Raji (cell line): ENCODE results near the gene SDR42E2.

Experiments used
- POLR2A ChIP-seq: IDR thresholded peaks from 2 replicates; pipeline ENCODE4 v1.6.1; 2011; ENCODE audit warnings: low read depth, low read length, control low read depth; ENCODE audit not compliant: insufficient read depth

SDR42E2 gene

DNA sequence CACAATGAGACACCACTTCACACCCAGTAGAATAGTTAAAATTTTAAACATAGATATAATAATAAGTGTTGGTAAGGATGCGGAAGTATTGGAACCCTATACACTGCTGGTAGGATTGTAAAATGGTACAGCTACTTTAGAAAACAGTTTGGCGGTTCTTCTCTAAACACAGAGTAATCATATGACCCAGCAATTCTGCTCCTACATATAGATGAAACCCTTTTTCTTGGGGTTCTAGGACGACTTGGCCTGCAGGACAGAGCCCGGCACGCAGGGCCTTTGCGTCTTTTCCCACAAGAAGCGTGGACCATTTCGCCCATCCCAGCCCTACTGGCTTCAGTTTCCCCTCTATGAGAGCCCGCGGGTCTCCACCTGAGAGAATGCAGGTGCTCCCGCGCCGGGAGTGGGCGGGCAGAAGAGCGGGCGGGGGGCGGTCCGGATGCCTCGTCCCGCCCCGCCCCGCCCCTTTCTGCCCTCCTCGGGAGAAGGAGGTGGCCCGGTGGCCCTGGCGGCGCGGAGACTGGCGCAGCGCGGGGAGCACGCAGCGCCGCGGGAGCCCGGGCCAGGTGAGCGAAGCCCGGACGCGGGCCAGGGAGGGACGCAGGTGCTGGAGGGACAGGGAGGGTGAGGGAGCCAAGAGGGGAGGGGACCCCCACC, at the start of gene SDR42E2:
Gene SDR42E2 (plus strand): TSS at position 508 of the 657 bp plus-strand sequence. CDS start 3,077 bp downstream, outside the sequence.
- no peak for TF ChIP-seq POLR2A

DNA sequence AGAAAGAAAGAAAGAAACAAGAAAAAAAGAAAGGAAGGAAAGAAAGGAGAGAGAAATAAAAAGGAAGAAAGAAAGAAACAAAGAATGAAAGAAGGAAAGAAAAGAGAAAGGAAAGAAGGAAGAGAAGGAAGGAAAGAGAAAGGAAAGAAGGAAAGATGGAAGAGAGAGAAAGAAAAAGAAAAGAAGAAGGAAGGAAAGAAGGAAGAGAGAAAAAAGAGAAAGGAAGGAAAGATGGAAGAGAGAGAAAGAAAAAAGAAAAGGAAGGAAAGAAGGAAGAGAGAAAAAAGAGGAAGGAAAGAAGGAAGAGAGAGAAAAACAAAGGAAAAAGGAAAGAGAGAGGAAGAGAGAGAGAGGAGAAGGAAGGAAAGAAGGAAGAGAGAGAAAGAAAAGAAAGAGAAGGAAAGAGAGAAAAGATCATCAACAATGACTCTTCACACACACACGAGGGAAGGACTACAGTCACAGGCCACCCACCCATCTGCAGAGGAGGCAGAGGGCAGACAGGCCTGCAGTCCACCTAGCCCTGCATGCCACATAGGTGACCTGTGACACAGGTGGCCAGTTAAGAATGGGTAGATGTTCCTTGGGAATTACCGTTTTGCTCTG, 46.1 kb upstream of the SDR42E2 start:
- no peak for TF ChIP-seq POLR2A

DNA sequence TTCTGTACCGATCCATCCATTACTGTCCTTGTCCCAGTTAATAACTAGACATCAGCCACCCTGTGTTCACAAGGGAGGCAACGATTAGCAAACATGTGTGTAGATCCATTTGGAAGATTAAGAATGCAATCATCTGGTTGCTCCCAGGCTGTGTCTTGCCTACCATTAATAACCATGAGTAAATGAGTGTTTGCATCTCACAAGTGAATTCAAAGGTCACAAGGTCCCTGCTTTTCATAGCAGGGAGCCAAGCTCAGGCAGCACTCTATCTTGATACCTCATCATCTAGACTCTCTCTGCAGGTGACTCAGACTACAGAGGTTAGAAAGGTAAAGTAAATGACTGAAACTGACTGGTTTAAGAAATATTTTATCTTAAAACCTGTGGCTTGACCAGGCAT, 44.7 kb upstream of the SDR42E2 start:
- no peak for TF ChIP-seq POLR2A

DNA sequence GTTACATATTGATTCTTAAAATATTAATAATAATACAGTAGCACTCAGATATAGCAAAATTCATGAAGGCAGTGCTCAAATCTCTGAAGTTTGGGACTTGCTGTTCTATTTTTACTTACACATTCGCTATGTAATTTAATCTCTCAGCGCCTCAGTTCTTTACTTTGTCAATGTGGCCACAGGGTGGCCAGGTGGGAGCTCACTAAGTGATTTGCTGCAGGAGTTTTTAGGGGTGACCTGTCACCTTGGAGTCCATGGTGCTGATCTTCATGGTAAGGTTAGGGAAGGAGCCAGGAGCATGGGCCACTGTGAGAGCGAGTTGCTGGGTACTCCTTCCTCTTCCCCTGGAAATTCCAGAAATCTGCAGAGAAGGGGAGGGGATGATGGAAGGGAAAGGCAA, 41.9 kb upstream of the SDR42E2 start:
- no peak for TF ChIP-seq POLR2A

DNA sequence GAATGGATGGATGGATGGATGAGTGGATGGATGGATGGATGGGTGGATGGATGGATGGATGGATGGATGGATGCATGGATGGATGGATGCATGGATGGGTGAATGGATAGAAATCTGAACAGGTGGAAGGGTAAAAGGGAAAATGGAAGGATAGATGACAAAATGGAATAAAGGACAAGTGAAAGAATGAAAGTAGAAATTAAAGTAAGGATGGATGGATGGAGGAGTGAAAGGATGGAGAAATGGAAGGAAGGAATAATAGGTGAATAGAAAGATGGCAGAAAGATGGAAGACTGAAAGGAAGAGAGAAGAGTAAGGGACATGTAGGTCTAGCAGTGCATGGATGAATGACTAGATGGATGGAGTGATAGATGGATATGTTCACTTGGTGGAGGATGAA, 40.1 kb upstream of the SDR42E2 start:
- no peak for TF ChIP-seq POLR2A

DNA sequence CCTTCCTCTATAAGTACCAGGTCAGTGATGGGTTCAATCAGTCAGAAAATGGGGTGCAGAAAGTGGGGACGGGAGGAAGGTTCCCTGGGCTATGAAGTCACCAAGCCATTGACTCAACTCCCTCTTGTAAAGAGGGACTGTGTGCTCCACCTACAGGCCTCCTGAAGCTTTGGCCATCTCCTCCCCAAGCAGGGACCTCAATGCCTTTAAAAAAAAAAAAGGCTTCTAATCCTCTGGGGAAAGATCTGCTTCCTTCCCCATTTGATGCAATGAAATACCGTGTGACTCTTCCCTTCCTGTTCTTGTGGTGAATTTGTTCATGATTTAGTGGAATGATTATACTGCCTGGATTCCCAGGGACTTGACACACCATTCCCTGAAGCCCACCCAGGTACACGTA, 39.2 kb upstream of the SDR42E2 start:
- no peak for TF ChIP-seq POLR2A

DNA sequence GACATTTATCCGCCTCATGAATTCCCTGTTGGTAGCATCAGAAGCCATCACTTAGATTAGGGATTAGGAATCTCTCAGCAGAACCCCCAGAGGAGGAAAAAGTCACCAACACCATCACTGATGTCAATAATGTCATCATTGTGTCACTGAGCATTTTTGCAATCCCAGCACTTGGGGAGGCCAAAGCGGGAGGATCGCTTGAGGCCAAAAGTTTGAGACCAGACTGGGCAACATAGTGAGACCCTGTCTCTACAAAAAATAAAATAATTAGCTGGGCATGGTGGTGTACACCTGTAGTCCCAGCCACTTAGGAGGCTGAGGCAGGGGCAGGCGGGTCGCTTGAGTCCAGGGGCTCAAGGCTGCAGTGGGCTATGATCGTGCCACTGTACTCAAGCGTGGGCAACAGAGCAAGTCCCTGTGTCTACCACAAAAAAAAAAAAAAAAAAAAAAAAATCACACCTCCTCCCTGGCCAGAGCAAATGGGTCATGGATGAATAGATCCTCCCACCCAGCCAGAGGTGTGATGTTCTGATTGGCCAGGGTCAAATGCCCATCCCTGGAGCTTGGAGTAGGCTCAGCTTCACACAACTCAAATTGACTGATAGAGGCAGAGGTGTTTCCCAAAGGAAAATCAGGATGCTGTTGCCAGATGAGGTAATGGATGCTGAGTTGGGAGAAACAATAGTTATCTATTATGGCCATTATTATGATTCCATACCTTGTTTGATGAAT, 38.4 kb upstream of the SDR42E2 start:
- TF ChIP-seq POLR2A: no peak

DNA sequence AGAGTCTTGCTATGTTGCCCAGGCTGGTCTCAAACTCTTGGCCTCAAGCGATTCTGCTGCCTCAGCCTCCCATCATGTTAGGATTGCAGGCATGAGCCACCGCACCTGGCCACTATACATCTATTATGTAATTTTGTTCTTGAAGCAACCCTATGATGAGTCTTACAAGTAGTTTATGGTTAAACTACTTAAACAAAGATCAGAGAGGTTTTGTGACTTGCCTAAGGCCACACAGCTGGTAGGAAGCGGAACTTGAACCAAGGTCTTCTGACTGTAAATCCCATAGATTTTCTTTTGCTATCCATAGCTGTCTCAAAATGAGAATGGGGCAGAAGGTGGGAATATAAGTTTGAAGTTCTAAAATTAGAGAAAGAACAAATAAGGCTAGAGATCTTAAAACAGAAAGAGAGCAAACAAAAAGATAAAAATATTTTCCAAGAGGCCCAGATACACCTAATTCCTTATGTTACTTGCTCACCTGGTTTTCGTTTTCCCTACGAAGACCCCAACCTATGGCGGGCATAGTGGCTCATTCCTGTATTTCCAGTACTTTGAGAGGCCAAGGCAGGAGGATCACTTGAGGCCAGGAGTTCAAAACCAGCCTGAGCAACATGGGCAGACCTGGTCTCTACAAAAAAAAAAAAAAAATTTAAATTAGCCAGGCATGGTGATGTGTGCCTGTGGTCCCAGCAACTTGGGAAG, 37.6 kb upstream of the SDR42E2 start:
- TF ChIP-seq POLR2A: no peak

DNA sequence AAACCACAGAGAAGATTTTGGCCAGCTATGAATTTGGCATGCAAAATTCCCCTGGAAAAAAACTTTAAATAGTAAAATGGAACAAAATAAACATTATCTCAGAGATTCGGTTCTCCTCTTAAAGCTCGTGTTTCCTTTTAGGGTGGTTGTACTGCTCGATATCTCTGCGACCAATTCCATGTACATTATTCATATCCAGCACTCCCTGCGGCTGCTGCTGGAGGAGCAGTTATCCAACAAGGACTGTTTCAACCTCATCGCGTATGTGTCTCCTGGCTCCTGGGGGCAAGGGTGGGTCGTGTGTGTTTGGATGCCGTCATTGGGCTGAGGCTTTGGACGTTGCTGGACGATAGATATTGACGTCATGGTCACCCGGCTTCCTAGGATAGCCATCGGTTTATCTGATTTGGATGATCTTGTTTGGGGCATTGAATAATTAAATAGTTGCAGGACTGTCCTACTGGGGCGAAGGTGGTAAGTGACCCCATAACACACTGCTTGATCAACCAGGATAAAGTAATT, 36.2 kb upstream of the SDR42E2 start:
- no peak for TF ChIP-seq POLR2A

DNA sequence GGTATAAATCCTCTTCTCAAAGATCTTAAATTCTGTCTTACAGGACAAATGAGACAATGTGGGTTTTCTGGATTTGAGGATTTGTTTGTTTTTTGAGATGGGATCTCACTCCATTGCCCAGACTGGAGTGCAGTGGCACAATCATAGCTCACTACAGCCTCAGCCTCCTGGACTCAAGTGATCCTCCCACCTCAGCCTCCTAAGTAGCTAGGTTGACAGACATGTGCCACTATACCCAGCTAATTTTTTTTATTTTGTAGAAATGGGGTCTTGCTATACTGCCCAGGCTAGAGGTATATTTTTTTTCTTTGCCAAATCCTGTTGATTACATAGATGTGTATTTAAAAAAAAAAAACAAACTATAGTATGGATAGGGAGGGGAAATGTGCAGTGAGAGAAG, 31.8 kb upstream of the SDR42E2 start:
- TF ChIP-seq POLR2A: no peak

DNA sequence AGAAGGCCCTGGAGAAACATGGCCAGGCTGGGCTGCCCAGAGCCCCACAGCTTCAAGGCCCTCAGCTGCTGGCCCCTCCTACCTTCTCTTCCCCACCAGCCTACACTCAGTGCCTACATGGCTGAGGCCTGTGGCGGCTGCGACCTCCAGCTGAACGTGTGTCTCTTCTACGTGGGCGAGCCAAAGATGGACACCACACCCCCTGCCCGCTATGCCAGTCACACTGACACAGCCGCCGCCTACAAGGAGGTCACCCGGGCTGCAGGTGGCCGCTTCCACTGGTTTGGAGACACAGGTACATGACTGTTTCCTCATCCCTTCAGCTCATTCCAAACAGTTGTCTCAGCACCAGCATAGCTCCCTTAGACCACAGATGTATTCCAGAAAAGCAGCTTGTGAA, 29.5 kb upstream of the SDR42E2 start:
- no peak for TF ChIP-seq POLR2A

DNA sequence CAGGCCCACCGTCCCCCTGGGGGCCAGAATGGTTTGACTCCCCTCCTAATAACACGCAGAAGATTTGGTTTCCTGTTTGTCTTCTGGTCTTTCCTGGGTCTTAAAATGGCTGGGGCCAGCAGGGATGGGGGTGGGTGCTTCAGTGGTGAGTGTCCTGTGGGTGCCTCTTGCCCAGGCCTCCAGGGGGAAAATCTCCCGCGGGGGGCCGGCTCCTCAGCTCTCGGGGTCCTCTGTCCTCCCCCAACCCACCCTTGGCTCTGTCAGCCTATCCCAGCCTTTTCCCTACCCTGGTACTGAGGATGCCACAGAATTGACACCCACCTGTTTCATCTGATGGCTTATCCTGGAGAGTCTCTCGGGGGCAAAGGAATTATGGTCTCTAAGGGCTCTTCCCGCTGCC, 23.8 kb upstream of the SDR42E2 start:
- TF ChIP-seq POLR2A: no peak

DNA sequence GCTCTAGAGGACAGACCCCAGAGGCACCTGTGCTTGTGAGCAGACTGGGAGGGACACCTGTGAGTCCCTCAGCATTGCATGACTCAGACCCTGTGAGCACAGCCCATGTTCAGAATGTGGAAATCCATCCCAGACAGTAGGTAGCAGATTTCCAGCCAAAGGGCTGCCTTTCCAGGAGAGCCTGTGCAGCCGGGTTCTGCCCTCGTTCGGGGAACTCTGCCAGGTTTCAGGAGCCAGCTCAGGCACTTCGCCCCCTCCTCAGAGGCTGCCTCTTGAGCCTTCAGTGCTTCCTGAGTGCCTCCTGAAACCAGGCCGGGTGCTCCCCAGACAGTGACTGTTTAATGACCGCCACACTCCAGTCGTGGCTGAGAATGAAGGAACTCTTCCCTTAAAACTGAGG, 23.3 kb upstream of the SDR42E2 start:
- TF ChIP-seq POLR2A: no peak

DNA sequence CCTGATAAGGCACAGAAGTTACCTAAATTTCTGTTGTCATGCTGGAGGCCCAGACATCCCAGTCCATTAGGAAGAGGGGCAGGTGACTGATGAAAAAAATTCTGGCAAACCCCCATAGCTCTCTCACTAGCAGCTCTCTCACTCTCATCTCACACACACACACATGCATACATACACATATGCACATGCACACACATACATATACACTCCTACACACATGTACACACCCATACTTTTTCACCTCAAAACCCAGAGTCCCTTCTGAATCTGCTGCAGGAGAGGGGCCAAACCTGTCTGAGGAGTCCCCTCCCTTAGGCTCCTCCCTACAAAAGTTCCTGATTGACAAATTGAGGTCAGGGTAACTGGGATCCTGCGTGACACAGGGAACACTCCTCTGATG, 22.6 kb upstream of the SDR42E2 start:
- no peak for TF ChIP-seq POLR2A

DNA sequence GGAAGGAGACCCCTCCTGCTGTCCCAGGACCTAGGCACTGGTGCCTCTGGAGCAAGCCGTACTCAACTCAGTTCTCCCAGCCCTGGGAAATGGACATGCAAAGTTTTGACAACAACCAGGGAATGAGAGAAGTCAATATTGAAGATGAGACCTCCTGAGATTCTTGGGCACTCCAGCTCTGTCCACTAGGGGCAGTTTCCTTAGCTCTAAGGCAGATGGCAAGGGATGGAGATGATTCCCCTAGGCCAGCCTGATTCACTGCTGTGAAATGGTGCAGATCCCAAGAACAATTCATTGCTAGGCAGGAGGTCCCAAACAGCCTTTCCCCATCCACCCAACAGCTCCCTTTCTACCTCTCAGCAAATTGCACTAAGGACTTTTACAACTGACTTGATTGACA, 20.5 kb upstream of the SDR42E2 start:
- TF ChIP-seq POLR2A: no peak
